NOMO-1 (cell line): ENCODE data around the gene TMEM184B.
"Not testable (repeated sequence)": the region's sequence is repeated elsewhere in the genome, so short reads cannot be mapped to it uniquely, and the experiment has no call there.

ENCODE experiments used
- DNase-seq, 2 experiments: peaks; one replicate each; lab custom pipeline; 2025; ENCODE audit not compliant: unreplicated experiment in 2 of 2; lab: John Stamatoyannopoulos, UW

Gene TMEM184B

GRCh38 chr22:38187413-38188212 lies 85.2 kb downstream of the TMEM184B start:
- no peak for DNase-seq

- no peak for DNase-seq
Measured at GRCh38 chr22:38186429-38186828, 86.4 kb downstream of the TMEM184B start.

- no peak for DNase-seq
Measured at GRCh38 chr22:38184788-38185187, 88.0 kb downstream of the TMEM184B start.

- DNase-seq: peak; percentile 99 to 100
Measured at GRCh38 chr22:38181453-38182200, 91.2 kb downstream of the TMEM184B start, which contains the start of gene PLA2G6. TSS of gene PLA2G6 (minus strand) at chr22:38181830. CDS start at chr22:38169426, 12,404 bp downstream.

GRCh38 chr22:38180841-38181452 lies 91.9 kb downstream of the TMEM184B start:
- DNase-seq: no peak

- not testable (repeated sequence) for DNase-seq
Measured at GRCh38 chr22:38178605-38178937, 94.2 kb downstream of the TMEM184B start.

GRCh38 chr22:38177926-38178604 lies 94.7 kb downstream of the TMEM184B start:
- no peak for DNase-seq

- DNase-seq: not testable (repeated sequence)
Measured at GRCh38 chr22:38177571-38177925, 95.3 kb downstream of the TMEM184B start.

- no peak for DNase-seq
Measured at GRCh38 chr22:38177044-38177443, 95.8 kb downstream of the TMEM184B start.

GRCh38 chr22:38176170-38176741 lies 96.6 kb downstream of the TMEM184B start:
- DNase-seq: no peak

- no peak for DNase-seq
Measured at GRCh38 chr22:38175206-38176118, 97.3 kb downstream of the TMEM184B start.

- no peak for DNase-seq
Measured at GRCh38 chr22:38174626-38175025, 98.2 kb downstream of the TMEM184B start.

GRCh38 chr22:38173641-38173906 lies 99.2 kb downstream of the TMEM184B start:
- DNase-seq: no peak

GRCh38 chr22:38172832-38173640 lies 99.8 kb downstream of the TMEM184B start:
- DNase-seq: no peak

GRCh38 chr22:38171927-38172831 lies 100.6 kb downstream of the TMEM184B start:
- no peak for DNase-seq

- DNase-seq: no peak
Measured at GRCh38 chr22:38170469-38170868, 102.3 kb downstream of the TMEM184B start.
